Right ventricle myocardium superior (tissue), 1 donor: Measurements from ENCODE around the gene HOXD13. TPM values are rescaled to one million over a fixed set of nuclear protein-coding genes. Genes with fewer than 3 reads are reported as not detected.

ENCODE experiments used
- ATAC-seq: fragments of 200-7000 bp; cut with Tn5 transposase; one replicate; pipeline ENCODE4 v1.9.1; 2020; ENCODE audit warnings: mild to moderate bottlenecking; ENCODE audit not compliant: poor library complexity
- DNase-seq: peaks from one replicate; pipeline ENCODE4 v3.0.0-alpha.2; 2020
- intact Hi-C: fragments of 100-400 bp; cut with DNase I; formaldehyde crosslinking; loops from one replicate; pipeline ENCODE4 v1.11.2; 2022
- total RNA-seq: library from RNA; stranded (reverse); fragmentation: NEBNext Ultra II Directional; extraction: Animal tissue kit (Norgen Biotek cat#: 25700); gene quantifications from one replicate; pipeline ENCODE4 v1.2.1, GENCODE V29; 2021
- donor health status: DM: no; HTN: yes; CAD: no; lungs with severe emphysema.

HOXD13 gene
- total RNA-seq, 1 donor from 2014 or later = not detected

DNA sequence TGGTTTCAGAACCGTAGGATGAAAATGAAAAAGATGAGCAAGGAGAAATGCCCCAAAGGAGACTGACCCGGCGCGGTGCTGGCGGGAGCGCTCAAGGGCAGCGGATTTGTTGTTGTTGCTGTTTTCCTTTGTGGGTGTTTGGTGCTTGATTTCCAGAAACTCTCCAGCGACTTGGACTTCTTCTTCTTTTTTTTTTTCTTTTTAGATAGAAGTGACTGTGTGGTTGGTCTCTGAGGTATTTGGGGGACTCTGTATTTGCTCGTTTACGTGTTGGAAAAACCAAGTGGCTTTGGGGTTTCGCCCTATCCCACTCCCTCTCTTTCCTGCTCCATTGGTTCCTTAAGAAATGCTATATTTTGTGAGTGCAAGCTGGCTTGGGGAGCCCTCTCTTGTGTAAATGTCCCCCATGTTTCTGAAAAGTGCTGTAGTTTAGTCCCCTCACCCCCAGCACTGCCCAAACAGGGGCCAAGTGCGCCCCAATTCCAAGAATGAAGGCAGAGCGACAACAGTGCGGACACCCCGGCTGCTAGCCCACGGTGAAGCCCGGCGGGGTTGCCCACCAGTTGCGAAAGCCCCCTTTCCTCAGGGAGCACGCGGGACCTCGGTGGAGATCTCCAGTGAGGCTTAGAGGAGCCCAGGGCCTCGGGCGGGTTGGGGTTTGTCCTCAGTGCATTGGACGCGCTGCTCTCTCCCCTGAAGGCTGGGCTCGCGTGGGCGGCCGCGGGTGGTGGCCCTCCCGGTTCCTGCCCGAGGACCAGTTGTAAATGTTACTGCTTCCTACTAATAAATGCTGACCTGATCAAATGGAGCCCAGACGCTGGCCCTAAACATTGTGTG is 31.8 kb downstream of the HOXD13 start:
- ATAC-seq (no peak), DNase-seq (no peak)
- intact Hi-C loops = loop anchor here (10.0 kb wide), 2 partner anchors 690 to 1020 kb away; no protein-coding TSS in a partner anchor

DNA sequence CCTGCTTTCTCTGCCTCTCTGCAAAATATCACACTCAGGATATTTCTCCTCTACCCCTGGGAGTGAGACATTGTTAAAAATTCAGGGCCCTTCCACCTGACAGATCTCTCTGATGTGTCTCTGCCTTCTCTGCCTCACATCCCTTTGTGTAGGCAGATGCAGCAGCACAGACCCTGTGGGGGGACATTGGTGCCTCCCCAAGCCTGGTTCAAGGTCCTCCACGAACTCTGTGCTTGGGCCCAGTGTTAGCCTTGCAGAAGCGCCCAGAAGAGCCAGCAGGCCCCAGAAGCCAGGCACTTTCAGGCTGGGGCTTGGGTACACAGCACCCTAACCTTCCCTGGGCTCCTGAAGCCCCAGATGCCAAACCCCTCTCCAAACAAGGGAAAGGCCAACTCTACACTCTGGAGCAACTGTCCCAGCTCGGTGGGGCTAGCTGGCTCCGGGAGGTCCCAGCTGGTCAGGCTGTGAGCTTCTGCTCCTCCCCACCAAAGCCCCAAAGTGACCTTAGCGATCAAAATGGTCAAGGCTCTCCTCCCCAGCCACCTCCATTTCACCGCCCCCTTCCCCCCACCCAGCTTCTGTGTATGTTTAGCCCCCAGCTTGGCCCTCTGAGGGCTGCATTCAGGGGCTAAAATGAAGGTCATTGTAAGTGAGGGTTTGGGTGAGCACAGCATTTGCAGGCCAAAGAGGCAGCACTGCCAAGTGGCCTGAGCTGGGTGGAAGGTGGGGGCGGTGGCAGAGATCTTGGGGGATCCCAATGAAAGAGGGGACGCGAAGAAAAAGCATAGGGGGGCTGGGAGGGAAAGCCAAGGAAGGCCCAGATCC is 32.6 kb downstream of the HOXD13 start:
- no peak for ATAC-seq
- intact Hi-C loops = loop anchor here (10.0 kb wide), 2 partner anchors 690 to 1020 kb away; no protein-coding TSS in a partner anchor

DNA sequence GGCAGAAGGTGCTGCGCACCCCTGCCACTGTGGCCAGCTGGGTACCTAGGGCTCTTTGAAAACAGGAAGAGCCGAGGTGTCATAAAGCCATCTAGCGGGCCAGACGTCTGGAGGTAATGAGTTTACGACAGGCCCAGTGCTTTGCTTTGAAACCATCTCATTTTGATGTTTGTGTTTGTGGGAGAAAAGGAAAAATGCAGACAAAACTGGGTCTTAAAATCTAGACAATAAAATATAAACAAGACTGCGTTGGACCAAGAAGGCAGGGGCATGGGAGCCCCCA is 33.2 kb downstream of the HOXD13 start:
- ATAC-seq = no peak
- intact Hi-C loops = loop anchor here (10.0 kb wide), 2 partner anchors 689 to 1019 kb away; no protein-coding TSS in a partner anchor
- no peak for DNase-seq

More for the DNA sequence above, 32.6 kb downstream of the HOXD13 start:
- no peak for DNase-seq

DNA sequence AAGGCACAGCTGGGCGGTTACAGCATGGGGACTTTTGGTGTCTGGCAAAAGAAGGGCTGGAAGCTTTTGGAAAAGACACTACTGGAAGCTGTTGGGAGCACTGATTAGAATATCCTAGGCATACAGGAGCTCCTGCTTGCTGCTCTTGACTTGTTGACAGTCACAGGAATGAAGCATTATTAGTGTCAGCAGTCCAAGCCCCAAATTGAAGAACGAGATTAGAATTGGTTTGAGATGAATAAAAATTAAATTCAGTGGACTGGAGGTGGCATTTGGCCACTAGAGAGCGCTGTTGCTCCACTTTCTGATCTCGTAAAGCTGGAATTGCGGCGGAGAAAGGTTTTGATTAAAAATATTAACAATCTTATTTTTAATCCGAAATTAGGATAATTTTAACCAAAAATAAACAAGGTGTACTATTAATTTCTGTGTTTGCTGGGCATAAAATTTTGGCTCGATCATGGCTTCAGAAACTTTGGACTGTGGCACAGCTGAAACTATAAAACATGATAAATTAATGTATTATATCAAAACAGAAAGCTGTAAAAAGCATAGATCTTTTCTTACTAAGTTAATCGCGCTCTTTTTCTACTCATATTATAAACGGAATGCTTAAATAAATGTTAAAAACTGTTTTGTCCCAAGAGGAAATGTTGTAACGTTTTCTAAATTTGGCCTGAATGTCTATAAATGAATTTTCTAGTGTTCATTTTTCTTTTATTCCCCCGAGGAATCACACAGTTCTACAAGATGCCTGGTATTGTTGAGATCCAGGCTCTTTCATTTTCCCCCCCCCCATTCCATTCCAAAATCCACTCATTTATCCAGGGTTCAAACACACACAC is 34.6 kb downstream of the HOXD13 start:
- DNase-seq = peak; percentile 66
- ATAC-seq = no peak
- intact Hi-C loops = loop anchor here (10.0 kb wide), 2 partner anchors 688 to 1018 kb away; no protein-coding TSS in a partner anchor

DNA sequence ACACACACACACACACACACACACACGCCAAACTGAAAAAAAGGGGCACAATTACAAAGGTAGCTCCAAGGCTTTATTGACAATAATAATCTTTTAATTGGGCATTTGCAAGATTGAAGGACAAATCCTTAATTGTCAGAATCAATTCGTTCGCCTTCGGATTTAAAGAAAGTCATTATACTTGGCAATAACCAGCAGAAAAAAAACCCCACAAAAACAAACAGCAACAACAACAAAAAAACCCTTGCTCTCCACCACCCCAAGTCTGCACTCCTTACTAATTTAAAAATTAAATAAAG is 35.2 kb downstream of the HOXD13 start:
- DNase-seq (no peak), ATAC-seq (no peak)
- intact Hi-C loops = loop anchor here (10.0 kb wide), 2 partner anchors 687 to 1017 kb away; no protein-coding TSS in a partner anchor

DNA sequence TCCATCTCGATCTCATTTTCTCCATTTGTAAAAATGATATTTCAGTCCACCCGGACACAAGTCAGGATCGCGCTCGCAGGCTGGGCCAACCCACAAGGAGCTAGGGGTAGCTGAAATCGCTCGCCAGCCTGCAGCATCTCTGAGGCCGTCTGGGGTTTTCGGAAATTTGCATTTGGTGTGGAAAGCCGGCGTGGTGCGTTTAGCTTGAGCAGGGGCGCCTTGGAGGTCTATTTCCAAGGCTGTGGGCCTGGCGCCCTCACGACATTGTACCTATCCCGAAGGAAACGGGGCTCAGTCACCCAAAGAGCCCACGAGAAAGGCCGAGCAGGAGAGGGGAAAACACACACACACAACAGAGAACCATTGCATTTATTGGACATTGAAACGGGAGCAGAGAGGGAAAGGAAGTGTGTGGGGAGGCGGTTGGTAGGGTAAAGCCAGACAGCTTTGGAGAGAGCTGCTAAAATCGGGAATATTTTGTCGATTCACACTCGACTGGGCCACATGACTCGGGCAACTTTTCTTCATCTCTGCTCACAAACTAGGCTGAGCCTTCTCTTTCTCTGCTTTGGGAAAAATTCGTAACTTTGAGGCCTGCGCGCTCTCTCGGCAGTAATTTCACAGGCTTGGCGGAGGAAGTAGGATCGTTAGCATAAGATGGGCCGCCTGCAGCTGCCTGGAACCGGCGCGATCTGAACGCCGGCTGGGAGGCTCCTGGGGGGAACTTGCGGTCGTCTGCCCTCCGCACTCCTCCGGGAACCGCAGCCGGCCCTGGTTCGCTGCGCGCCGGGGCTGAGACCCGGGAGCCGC is 35.9 kb downstream of the HOXD13 start:
- DNase-seq (no peak), ATAC-seq (no peak)
- intact Hi-C loops = loop anchor here (10.0 kb wide), 2 partner anchors 686 to 1016 kb away; no protein-coding TSS in a partner anchor

DNA sequence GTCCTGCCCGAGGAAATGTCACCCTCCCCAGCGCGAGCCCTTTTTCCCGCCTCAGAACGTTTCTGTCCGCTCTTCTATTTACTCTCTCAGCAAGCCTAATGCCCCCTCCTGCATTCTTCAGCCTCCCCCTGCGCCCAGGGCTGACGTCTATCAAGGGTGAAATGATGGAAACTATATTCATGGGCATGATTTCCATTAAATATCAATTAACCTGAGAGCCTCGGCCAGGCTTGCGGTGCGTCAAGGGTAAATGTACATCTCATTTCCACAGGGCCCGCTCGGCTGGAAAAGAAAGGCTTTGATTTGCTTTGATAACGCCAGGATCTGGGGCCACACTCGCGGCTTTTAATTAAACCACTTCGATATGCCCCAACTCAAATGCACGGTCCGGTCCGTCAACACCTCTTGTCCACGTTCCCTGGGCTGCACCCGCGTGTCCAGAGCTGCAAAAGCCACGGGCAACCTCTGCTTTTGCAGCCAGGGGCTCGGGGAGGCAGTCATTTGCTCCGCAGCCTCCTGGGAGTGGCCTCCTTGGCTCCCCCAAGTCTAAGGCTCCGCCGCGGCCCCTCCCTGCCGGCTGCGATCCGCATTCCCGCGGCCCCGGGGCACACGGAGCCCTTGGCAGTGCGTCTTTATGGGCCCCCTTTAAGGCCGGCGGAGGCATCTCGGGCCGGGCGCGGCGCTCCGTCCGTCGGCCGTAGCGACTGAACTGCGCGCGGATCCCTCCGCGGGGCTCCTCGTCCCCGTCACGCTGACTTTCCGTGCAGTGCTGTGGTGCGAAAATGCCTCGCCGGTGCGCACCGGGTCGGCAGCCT is 36.7 kb downstream of the HOXD13 start, which contains the start of gene HOXD8:
Gene HOXD8, plus strand, starts transcription at position 724 of the 815 bp plus-strand sequence. CDS start 662 bp downstream, outside the sequence.
- intact Hi-C loops = loop anchor here (10.0 kb wide), 2 partner anchors 686 to 1016 kb away; no protein-coding TSS in a partner anchor
- ATAC-seq (peak; percentile 38), DNase-seq (no peak)

DNA sequence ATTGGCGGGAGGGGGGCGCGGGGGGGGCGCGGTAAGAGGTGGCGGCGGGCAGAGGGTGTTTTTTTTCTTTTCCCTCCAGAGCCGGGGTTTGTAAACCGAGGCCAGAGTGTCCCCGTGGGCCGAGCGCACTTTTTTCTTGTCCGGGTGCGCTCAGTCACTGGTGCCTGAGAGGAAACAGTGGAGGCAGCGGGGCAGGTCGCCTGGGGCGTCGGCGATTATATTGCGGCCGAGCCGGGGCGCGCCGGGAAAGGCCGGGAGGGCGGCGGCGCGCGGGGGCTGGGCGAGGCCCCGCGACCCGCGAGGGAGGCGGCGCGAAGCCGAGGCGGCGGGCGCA is 37.3 kb downstream of the HOXD13 start:
- ATAC-seq (no peak), DNase-seq (no peak)
- intact Hi-C loops = loop anchor here (10.0 kb wide), 2 partner anchors 685 to 1015 kb away; no protein-coding TSS in a partner anchor

DNA sequence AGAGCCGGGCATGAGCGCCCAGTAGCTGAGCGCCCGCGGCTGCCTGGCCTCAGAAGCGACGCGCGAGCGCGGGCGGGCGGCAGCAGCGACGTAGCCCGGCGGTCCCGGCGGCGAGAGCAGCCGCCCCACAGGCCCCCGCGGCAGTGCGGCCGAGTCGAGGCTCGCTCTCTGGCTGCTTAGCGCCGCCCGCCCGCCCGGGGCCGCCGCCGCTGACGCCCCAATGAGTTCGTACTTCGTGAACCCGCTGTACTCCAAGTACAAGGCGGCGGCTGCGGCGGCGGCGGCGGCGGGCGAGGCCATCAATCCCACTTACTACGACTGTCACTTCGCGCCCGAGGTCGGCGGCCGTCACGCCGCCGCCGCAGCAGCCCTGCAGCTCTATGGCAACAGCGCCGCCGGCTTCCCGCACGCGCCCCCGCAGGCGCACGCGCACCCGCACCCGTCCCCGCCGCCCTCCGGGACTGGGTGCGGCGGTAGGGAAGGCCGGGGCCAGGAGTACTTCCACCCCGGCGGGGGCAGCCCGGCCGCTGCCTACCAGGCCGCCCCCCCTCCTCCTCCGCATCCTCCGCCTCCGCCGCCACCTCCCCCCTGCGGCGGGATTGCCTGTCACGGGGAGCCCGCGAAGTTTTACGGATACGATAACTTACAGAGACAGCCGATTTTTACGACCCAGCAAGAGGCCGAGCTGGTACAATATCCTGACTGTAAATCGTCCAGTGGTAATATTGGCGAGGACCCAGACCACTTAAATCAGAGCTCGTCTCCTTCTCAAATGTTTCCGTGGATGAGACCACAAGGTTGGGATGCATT is 37.8 kb downstream of the HOXD13 start:
- DNase-seq (no peak), ATAC-seq (peak; percentile 29)
- intact Hi-C loops = no loop called here

DNA sequence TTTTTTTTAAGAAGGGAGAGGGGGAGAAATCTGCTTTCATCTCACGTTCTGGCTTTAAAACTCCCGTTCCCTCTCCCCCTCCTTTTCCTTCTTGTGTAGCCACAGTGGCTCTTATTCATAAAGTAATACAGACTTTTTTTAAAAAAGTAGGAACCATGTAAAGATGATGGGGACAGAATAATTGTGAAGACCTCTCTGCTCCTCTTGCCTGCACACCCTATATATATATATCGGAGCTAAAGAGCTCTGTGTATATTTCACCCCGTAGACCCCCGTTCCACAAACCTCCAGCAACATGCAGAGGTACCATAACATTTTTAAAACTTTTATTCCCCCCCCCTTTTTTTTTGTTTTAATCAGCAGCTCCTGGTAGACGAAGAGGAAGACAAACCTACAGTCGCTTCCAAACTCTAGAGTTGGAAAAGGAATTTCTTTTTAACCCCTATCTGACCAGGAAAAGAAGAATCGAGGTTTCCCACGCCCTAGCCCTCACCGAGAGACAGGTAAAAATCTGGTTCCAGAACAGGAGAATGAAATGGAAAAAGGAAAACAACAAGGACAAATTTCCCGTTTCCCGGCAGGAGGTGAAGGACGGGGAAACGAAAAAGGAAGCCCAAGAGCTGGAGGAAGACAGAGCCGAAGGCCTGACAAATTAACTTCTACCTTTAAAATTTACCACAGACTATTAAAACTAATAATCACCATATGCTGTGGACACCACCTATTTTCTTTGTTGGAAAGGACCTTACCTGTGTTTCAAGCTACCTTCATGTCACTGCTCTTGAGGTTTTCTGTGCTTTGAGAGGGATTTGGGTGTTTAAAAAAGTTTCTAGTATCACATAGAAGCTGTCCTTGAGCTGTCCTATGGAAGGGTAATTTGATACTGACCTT is 38.7 kb downstream of the HOXD13 start:
- ATAC-seq (no peak), DNase-seq (no peak)
- intact Hi-C loops = no loop called here

DNA sequence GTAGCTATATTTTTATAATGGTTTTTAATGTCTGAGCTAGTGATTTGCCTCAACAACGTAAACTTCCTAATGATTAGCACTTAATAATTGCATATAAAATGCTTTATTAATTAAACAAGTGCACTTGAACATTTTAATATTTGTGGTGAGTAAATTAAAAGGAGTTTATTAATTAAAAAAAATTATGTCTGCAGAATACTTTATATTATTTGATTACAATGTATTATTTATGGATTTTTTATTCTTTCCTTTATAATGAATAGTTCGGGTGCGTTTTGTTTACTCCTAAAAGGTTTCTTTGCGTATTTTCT is 39.3 kb downstream of the HOXD13 start:
- intact Hi-C loops = no loop called here
- ATAC-seq (no peak), DNase-seq (no peak)

DNA sequence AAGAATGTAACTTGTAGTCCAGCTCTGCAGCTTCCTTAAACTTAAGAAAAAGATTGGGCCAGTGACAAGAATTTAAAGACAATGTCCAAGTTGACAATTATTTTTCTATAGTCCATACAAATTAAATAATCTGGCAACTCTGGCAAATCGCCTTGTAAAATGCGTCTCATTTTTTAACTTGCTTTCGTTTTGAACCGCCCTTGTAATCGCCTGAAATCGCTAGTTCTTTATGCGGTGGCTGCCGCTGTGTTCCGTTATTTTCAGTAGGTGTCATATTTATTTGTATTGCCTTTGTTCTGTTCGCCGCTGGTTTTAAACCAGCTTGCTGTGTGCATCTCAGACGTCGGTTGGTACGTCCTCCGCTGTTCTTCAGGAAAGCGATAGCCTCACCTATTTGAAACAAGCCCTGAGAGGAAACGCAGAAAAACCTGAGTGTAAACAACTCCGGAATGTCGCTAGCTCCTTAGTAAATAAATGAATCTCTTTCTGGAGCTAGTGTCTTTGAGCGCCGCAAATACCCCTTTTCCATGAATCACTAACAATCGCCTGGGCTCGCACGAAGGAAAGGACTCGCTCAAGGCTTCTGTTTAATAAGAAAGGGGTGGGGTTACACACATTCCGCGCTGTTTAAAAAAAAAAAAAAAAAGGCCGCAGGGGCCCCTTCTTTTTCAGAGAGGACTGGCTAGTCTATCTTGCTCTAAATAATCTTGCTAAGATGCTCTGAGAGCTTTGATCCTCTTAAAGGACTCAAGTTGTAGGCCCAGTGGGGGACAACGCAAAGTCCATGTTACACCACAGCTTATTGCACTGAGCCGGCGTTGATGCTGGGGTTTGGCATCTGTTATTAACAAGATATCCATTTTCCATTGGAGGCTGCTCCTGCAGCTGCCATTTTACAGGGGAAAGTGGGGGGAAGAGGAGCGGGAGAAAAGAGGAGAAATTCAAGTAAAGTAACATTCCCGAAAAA is 40.0 kb downstream of the HOXD13 start:
- intact Hi-C loops = no loop called here
- no peak for DNase-seq
- ATAC-seq = no peak

DNA sequence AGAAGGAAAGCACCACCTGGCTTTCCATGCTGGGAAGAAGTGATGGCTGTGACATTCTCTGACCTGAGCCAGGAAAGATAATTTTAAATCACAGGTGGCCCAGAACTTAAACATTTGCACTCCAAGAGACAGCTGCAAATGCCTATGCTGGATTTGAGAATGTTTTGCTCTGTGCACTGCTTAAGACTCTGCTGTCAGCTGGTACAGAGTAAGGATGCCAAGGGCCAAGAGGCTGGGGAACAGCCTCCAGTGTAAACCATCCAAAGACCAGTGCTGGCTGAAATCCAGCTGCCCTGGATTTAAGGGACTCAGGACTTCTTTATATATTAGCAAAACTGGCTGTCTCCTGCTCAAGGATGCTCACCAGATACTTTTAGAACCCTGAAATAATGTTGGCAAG is 40.9 kb downstream of the HOXD13 start:
- intact Hi-C loops = no loop called here
- ATAC-seq = no peak
- no peak for DNase-seq

DNA sequence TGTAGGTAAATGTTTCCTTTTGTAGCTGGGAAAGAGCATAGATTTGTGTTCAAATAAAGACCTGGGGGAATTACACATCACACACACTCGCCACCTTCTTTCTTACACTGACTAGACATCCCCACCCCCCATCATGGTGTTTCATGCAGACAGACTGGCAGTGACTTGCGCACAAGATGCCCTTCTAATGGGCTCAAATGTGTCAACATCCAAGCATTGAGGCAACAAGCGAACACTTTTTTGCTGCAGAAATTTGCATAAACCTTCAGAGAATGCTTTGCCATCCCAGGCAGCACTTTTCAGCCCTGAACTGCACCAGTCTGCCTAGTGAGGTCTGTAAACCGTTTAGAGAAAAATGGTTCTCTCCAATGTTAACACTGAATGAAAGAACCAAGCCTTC is 41.5 kb downstream of the HOXD13 start:
- ATAC-seq (no peak), DNase-seq (no peak)
- intact Hi-C loops = no loop called here

DNA sequence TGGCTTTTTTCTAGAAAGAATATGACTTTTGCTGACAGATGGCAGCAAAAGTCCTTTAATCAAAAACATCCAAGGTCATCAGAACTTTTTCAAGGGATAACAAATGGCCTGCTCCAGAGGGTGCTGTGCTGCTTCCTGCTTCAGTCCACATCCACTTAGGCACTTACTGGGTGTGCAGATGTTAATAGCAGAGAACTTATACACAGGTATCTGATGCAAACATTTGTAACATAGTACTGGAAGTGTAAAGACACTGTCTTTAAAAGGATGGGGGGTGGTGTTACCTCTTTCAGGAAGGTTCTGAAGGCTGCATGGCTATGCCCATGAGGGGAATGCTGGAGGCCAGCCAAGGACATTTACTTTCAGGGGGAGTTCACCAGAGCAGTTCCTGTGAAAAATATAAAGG is 42.5 kb downstream of the HOXD13 start:
- ATAC-seq = no peak
- intact Hi-C loops = no loop called here
- no peak for DNase-seq
